Measurements from ENCODE around the gene EPN2. TPM values are rescaled to one million over a fixed set of nuclear protein-coding genes. Genes with fewer than 3 reads are reported as not detected.

Gene EPN2
- total RNA-seq, 1 donor from 2014 or later = 31.1 TPM

DNA sequence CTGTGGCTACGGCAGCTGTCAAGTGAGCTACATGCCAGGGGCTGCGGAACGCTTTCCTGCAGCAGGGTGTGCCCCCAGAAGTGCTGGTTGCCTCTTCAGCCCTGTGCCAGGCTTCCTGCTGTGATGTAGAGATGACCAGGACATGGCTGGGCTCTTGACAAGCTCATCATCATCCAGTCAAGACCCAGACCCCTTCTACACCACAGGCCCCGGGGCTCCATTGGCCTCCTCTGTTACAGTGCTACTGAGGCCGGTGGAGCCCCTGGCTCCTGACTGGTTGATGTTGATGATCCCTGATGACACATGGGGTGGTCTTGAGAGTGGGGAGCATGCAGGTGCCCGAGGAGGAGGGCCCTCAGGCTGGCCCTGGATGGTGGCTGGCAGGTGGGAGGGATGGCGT, 75.2 kb downstream of the EPN2 start:
- no peak for DNase-seq

DNA sequence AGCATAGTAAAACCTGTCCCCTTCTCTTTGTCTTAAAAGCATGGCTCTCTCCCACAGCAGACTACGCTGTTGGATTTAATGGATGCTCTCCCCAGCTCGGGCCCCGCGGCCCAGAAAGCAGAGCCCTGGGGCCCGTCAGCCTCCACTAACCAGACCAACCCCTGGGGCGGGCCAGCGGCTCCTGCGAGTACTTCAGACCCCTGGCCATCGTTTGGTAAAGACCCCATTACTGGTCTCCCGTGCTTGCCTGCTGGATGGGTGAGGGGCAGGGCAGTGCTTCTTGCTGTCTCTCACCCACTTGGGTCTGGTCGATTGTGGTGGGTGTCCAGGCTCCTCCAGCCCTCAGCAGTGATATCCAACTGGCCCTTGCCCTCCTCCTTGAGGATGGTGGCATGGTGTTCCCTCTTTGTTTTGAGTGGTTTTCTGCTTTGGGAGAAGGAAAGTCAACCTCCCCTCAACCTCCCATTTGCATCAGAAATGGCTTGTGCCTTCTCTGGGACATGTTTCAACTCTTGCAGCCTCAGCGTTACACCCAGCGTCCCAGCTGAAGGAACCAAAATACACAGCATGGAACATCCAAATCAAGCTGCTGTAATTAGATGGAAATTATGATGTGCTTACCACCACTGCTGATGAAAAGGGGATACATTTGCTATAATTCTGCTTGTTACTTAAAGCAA, 76.0 kb downstream of the EPN2 start:
- DNase-seq = no peak

DNA sequence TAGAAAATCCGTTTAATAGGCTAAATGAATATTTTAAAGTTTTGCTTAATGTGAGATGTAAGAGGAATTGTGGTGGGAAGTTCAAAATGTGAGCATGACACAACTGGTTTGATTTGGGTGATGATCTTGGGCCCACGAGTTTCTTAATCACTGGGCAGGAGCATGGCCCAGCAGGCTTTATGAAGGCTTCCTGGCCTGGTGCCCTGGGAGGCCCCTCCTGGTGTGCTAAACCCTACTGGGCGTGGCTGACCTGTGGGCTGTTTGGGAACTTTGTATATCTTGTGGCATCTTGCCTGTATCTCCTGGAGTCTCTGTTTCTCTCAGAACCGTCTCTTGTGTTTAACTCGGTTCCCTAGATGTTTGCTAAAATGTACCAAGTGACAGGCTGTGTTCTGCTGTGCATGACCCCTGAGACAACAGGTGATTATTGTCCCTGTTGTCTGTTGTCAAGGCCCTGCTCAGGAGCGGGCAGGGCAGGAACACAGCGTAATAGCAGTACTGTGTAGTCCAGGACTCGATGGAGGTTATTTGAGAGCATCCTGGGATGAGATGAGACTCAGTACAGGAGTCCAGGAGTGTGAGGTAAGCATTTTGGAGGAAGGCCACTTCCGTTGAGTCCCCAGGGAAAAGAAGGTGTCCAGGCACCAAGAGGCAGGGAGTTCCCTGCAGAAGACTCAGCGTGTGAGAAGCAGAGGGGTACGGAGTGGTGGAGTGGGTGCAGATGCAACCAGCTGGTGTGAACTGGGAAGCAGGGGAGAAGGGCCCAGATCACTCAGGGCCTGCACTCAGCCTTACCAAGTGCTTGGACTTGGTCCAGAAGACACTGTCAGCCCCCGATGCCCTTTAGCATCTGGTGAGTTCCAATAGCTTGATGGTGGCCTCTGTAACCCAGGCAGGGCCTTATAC, 76.8 kb downstream of the EPN2 start:
- no peak for DNase-seq

DNA sequence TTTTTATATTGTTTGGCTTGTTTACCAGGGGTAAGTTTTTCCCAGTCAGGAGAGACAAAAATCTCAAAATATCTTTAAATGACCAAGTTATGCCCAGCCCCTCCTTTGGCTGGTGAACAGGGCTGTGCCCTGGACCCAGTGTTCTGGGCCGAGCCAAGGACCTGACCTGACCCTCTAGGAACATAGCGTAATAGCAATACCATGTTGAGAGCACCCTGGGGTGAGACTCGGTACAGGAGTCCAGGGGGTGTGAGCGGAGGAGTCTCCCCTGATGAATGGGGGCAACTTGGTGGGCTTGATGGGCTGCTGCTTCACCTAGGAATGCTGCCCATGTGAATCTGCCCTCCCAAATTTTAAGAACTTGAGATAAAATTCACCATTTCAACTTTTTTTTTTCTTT, 77.9 kb downstream of the EPN2 start:
- DNase-seq = no peak

DNA sequence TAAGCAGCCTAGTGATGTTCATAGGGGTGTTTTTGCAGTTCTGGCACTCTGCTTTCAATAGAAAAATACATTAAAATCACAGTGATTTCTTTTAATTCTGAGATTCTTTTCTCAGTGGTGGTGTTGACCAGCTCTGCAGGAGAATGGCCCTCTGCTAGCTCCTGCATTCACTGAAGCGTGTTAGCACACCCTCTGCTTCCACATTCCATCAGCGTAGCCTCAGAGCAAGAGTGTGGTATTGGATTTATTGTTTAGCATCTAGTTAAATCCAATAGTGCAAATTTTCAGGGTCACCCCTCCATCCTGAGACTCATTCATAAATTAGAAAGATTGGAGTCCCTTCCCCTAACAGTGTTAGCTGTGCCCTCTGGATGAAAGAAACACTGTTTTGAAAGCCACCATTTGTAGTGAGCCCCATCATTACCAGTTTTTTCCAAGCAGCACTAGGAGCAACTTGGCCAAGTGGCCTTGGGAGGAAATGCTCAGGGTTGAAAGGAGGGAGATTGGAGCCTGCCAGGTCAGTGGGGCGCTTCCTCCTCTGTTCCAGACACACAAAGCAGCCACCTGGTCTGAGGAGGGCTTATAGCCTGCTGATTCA, 79.7 kb downstream of the EPN2 start:
- DNase-seq = no peak

DNA sequence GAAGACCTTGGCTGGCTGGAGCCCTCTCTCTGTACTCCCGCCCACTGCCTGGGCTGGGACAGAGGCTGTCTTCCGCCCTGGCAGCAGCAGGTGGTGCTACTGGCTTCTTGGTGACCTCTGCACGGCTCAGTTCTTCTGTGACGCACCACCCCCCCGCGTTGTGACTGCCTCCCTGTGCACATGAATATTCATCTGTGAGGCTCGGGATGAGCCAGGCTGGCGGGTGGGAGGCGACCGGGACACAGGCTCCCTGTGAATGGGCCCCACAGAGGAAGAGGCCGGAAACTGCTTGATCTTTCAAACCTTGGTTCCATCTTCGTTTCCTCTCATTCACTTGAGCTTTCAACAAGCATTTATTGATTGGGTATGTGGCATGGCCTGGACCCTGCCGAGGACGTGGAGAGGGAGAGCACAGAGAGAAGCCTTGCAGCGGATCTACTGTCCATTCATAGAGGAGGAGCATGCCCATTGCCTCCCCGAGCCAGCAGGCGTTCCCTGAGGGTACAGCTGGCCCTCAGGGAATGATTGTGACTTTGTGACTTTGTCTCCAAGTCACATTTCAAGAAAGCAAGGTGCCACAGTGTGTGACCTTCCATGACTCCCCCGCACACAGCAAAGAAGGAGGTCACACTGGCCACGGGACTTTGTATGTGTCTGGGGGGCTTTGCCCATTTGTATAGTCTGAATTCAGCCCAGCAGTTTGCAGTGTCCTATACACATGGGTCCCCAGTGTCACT, 80.4 kb downstream of the EPN2 start:
- DNase-seq = peak; percentile 93

DNA sequence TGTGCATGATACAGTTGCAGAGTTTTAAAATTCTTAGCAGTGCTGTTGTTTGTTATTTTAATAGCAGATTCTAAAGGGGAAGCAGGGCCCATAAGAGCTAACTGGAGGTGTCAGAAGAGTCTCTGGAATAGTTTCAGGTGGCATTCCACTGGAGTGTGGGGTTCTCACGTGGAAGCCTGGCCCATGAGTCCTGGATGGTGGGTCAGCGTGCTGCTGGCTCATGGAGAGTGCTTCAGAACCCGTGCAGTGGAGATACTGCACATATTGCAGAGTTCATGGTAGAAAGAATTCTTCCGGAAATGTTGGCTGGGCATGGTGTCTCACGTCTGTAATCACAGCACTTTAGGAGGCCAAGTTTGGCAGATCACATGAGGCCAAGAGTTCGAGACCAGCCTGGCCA, 81.4 kb downstream of the EPN2 start:
- DNase-seq = no peak

DNA sequence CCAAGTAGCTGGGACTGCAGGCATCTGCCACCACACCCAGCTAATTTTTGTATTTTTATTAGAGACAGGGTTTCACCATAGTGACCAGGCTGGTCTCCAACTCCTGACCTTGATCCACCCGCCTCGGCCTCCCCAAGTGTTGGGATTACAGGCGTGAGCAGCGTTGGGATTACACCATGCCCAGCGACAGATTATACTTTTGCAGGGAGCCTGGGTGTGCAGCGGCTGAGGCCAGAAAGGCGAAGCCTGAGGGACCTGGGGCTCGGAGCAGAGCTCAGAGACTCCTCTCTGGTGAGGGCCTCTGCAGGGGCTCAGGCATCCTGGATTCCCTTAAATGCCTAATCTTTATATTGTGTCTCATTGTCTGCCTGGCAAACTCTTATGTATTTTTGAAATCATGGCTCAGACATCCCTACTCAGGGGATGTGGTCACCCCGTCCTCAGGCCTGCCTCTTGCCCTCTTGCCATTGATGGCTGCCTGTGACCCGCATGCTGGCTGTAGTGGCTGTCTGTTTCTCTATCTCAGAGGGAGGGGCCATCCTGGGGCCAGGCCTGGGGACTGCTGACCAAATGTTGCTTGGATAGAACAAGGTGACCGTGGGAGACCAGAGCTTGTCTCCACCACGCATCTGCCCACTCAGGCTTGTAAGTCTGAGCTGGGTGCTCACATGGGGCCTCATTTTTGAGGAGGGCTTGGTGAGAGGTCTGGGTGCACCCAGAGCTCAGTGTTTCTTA, 82.8 kb downstream of the EPN2 start:
- no peak for DNase-seq

DNA sequence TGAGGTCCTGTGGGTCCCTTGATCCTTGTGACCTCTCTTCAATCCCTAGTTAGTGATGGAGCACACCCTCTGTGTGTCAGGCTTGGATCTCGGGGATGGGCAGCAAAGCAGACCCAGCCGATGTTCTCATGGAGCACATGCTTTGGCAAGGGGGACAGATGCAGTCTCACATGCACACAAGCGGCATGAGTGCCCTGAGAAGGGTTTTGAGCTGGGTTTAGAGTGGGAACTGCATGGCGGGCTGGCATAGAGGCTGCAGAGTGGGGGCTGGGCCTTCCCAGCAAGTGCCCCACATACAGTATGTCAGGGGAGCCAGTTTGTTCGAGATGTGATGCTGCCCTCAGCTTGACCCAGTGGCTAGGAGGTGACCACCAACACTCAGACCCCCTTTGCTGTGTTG, 83.7 kb downstream of the EPN2 start:
- no peak for DNase-seq

DNA sequence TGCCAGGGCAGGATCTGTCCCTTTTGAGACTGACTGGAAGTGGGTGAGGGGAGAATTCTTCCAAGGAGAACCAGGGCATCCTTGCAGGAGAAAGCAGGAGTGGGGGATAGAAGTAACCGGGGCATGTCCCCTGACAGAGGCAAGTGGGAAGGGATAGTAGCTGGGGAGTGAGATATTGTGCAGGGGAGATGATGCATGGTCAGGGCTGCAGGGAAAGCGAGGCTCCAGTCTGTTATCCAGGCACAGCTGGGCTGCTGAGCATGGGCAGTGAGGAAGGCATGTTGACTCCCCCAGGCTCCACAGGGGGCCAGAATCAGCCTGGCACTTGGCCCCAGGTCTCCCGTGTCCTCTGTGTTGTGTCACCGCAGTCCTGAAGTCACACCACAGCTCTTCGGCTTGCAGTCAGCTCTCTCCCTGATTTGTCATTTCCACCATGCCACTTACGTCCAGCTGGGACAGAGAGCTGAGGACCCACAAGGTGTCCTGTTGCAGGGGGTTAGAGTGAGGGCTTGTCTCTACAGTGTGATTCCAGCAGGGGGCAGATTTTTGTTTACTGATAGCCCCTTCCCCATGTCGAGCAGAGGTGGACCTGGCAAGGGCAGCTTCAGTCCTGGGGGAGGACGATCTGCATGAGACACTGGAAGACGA, 84.4 kb downstream of the EPN2 start:
- no peak for DNase-seq

DNA sequence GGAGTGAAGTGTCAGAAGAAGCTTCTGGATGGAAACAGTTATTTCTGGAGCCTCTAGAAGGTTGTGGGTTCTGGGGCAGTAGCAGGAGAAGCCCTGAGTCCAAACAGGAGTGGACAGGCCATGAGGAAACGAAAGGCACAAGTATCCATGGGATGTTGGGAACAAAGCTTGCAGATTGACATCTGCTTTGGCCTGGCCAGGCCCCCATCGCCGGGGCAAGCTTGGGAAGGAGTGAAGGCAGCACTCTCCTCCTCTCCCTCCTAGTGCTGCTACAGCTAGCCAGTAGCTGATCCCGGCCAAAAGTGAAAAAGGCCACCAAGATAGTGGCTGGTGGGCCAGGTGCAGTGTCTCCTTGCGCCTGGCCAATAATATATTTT, 85.0 kb downstream of the EPN2 start:
- DNase-seq = no peak

DNA sequence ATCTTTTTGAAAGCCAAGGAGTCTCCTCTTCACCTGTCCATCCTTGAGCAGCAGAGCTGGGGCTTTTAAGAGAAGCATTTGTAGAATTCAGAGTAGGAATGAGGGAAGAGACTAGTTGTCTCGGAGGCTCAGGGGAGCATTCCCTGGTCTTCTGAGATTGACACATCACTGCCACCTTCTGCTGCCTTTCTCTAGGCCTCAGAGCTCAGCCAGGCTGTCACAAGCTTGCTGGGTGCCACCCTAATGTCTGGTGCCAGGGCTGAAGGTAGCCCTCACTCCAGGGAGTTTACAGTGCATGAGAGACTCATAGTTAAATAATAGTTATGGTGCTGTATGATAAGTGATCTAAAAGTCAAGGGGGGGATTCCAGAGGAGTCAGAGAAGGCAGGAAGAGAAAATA, 85.7 kb downstream of the EPN2 start:
- DNase-seq = no peak

DNA sequence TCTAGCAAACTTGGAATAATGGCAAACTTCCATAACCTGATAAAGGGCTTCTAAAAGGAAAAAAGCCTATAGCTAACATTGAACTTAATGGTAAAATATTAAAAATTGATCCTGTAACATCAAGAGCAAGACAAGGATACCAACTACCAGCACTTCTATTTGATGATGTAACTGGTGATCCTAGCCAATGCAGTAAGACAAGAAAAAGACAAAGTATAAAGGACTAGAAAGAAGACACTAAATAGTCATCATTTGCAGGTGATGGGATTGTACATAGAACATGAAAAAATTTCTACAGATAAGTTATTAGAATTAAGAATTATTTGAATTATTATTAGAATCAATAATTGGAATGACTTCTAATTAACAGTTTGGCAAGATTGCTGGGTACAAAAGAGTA, 88.4 kb downstream of the EPN2 start:
- no peak for DNase-seq

DNA sequence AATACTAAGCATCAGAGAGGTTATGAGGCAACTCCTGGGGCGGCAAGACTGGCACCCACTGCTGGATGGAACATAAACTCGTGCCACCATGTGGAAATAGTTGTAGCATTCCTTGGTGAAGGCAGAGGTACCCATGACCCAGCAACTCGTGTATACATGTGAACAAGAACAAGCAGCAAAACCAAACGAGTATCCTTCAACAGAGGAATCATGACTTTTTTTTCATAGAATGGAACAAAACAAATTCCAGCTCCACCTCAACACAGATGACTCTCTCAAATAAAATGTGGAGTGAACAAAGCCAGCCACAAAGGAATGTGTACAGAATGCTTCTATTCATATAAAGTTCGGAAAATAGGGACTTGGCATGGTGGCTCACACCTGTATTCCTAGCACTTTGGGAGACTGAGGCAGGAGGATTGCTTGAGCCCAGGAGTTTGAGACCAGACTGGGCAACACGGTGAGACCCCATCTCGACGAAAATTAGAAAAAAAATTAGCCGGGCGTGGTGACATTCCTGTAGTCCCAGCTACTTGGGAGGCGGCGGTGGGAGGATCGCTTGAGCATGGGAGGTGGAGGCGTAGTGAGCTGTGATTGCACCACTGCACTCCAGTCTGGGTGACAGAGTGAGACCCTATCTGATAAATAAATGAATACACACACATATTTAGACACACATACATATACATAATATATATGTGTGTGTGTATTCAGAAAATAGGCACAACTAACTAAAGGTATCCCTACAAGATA, 90.0 kb downstream of the EPN2 start:
- DNase-seq = no peak

DNA sequence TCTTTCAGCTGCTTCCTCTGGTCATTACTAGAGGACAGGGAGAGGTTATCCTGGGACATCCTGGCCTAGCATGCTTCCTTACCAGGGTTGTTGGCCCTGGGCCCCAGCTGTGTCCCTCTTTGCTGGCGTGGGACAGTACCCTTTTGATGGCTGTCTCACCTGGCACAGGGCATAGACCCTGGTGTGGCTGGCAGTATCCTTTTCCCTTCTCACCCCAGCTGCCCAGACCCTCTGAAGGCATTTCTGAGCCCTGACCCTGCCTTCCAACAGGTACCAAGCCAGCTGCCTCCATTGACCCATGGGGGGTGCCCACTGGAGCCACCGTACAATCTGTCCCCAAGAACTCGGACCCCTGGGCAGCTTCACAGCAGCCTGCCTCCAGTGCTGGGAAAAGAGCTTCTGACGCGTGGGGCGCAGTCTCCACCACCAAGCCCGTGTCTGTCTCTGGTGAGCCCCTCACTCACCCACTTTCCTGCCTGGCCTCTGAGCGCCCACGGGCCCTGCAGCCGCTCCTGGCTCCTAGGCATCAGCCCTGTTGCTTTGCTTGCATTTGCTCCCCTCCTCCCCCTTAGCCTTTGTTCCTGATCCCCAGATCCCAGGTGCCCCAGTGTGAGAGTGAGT, 91.4 kb downstream of the EPN2 start:
- DNase-seq = no peak

DNA sequence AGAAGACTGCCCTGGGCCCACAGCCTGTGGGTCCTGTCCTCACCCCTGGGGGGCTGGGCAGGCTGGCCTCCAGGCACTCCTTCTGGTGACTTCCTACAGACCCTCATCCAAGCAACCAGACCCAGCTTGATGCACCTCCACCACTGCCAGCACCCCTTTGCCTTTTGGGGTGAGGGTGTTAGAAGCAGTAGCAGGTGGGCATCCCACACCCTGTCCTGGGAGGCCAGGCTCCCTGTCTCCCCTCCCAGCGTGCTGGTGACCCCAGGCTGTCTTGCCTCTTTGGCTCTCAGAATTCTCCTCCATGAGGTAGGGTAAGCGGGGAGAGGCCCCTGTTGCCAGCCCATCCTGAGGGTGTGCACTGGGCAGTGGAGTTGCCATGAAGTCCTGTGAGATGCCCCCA, 92.0 kb downstream of the EPN2 start:
- DNase-seq = no peak

DNA sequence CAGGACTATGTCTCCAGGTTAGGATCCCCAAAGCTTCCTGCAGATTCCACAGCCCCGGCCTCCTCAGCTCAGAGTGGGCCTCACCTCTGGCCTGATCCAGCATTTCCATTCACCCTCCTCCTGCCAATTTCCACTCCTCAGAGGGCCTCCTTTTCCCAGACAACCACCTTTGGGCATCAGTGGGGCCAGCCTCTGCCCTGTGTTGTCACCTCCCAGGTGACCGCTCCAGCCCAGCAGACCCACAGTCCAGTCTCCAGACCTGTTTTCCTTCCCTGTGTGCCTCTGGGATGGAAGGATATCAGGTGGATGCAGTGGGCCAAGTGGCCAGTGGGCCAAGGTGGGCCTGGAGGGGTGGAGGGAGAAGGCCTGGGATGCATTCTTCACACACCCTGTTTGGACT, 92.7 kb downstream of the EPN2 start:
- DNase-seq = no peak

DNA sequence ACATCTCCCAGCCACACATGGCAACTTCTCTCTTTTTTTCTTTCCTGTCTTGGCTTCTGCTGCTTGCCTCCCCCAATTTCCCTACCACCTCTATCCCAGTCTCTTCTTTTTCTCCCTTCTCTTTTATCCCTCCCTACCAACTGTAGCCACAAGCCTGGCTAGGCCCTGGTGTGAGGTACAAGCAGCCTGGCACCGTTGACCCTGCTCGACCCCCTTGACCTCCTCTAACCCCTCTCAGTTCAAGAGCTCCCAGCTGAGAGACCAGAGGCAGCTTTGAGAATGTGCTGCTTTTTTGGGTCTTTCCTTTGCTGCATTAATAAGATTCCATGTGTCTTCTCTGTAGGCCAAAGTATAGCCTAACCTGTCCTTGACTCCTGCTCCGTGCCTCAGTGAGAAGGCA, 93.1 kb downstream of the EPN2 start:
- DNase-seq = no peak

DNA sequence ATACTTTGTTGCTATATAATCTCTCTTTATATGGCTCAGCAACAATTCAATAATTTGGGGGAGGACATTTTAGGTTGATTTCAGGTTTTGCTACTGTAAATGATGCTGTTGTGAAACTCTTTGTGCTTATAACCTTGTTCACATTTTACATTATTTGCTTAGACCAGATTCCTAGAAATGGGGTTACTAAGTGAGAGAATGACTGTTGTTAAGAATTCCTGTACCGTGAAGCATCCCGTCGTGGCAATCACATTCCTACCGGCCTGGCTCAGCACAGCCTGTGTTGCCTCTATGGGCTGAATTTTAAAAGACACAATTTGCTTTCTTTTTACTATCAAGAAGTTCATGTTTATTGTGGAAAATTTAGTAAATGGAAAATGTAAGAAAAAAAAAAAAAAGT, 94.0 kb downstream of the EPN2 start:
- no peak for DNase-seq

DNA sequence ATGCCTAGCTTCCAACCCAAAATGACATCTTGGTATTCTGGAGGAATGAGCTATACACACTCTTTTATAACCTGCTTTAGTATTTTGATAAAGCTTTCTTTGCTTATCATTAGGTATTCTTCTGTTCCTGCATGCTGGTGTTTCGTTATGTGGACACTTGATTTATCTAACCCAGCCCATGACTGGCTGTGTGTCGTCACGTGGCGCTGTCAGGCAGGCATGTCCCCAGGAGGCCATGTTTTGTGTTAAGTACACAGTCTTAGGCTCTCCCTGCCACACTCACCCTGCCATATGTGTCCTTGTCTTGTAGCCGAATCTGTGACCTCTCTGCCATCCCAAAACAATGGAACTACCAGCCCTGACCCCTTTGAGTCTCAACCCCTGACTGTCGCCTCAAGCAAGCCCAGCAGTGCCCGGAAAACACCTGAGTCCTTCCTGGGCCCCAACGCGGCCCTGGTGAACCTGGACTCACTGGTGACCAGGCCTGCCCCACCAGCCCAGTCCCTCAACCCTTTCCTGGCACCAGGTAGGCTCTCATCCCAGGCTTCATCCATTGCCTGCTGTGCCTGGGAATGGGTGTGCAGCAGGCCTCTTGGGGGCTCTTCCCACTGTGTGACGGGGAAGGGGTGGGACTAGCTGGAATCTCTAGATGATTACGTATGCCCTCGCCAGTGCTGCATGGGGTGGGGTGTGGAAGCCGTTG, 94.5 kb downstream of the EPN2 start:
- no peak for DNase-seq
